GM12873 (cell line): Measurements from ENCODE around the gene CCDC91.

ENCODE experiments used
- TF ChIP-seq, protein P1 (sequence below): IDR thresholded peaks from 2 replicates; pipeline ENCODE4 v1.5.1; 2012; ENCODE audit warnings: low read depth, mild to moderate bottlenecking, moderate library complexity, low read length, control low read depth; ENCODE audit not compliant: insufficient read depth; ENCODE audit errors: missing control alignments

Gene CCDC91

DNA sequence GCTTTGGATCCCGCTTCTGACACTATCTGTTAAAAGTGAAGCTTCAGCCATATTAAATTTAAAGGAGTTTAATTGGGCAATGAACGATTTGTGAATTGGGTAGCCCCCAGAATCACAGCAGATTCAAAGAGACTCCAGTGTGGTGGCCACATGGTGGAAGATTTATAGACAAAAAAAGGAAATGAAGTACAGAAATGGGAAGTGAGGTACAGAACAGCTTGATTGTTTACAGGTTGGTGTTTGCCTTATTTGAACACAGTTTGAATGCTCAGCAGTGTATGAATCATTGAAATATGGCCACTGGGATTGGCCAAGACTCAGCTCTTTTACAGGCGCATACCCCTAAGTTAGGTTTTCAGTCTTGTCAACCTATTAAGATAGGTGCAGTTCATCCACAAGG, 21.9 kb downstream of the CCDC91 start:
- TF ChIP-seq, protein P1, sequence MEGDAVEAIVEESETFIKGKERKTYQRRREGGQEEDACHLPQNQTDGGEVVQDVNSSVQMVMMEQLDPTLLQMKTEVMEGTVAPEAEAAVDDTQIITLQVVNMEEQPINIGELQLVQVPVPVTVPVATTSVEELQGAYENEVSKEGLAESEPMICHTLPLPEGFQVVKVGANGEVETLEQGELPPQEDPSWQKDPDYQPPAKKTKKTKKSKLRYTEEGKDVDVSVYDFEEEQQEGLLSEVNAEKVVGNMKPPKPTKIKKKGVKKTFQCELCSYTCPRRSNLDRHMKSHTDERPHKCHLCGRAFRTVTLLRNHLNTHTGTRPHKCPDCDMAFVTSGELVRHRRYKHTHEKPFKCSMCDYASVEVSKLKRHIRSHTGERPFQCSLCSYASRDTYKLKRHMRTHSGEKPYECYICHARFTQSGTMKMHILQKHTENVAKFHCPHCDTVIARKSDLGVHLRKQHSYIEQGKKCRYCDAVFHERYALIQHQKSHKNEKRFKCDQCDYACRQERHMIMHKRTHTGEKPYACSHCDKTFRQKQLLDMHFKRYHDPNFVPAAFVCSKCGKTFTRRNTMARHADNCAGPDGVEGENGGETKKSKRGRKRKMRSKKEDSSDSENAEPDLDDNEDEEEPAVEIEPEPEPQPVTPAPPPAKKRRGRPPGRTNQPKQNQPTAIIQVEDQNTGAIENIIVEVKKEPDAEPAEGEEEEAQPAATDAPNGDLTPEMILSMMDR: no peak

- TF ChIP-seq, protein P1: no peak
Measured at GRCh38 chr12:28215021-28215420, 24.8 kb downstream of the CCDC91 start.

DNA sequence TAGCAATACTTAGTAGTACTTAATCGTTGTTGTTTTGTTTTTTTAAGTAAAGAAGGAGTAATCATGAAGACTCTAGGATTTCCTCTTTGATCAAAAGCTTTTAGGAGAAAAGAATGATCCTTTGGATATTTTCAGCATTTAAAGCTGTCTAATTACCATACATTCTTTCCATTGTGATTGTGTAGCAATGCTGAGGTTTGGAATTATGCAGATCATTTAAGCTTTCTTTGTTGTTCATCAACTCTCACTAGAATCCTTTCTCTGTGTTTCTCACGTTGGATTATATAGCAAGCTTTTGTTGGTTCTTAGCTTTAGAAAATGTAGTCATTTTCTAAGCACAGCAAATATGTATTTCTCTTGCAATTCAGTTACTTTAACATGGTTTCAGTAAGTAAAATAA, 25.8 kb downstream of the CCDC91 start:
- TF ChIP-seq, protein P1: no peak

- TF ChIP-seq, protein P1: no peak
Measured at GRCh38 chr12:28217805-28218204, 27.5 kb downstream of the CCDC91 start.

DNA sequence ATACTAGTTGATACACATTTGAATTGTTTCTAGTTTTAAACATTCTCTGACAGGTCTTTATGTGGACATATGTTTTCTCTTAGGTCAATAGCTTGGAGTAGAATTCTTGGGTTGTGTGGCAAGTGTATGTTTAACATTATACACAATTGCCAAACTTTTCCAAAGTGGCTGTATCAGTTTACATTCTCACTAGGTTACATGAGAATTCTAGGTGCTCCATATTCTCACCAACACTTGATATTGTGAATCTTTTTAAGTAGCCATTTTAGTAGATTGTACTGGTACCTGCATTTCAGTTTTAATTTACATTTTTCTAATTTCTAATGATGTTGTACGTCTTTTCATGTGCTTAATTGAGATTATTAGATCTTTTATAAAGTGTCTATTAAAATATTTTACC, 28.6 kb downstream of the CCDC91 start:
- TF ChIP-seq, protein P1: no peak

DNA sequence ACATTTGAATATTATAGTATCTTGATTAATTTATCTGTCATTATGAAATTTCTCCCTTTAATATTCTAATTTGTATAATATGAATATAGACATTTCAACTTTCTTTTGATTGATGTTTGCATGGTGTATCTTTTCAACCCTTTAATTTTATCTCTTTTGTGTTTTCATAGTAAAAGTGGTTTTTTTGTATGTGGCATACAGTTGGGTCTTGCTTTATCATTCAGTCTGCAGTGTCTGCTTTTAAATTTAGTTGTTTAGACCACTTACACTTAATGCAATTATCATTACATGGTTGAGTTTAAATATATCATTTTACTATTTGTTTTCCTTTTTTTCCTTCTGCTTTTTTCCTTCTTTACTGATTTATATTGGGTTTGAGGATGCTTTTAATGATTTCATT, 29.6 kb downstream of the CCDC91 start:
- TF ChIP-seq, protein P1: no peak

GRCh38 chr12:28222081-28222700, 31.9 kb downstream of the CCDC91 start:
- TF ChIP-seq, protein P1: no peak
